Femur (tissue), 1 donor: ENCODE results near the gene LCE7A.

Source experiments
- DNase-seq: peaks from one replicate; pipeline ENCODE4 v3.0.0-alpha.2; 2017

LCE7A gene

GRCh38 chr1:152880907-152881306 is 21.1 kb downstream of the LCE7A start:
- DNase-seq = no peak

- no peak for DNase-seq
Measured at GRCh38 chr1:152884085-152884484, 24.3 kb downstream of the LCE7A start.

- no peak for DNase-seq
Measured at GRCh38 chr1:152884506-152884905, 24.7 kb downstream of the LCE7A start.

- DNase-seq = no peak
Measured at GRCh38 chr1:152884966-152885624, 25.3 kb downstream of the LCE7A start.

GRCh38 chr1:152886085-152886484 is 26.3 kb downstream of the LCE7A start:
- peak; percentile 31 for DNase-seq

- DNase-seq = no peak
Measured at GRCh38 chr1:152886758-152887409, 27.1 kb downstream of the LCE7A start.

GRCh38 chr1:152888126-152888525 is 28.3 kb downstream of the LCE7A start:
- DNase-seq = no peak

GRCh38 chr1:152899027-152899426 is 39.2 kb downstream of the LCE7A start:
- DNase-seq = no peak

- DNase-seq = no peak
Measured at GRCh38 chr1:152899883-152900282, 40.1 kb downstream of the LCE7A start.

- DNase-seq = no peak
Measured at GRCh38 chr1:152901631-152902030, 41.8 kb downstream of the LCE7A start.

GRCh38 chr1:152902636-152903035 is 42.8 kb downstream of the LCE7A start:
- DNase-seq = no peak

GRCh38 chr1:152904688-152905440 is 45.1 kb downstream of the LCE7A start:
- DNase-seq = no peak

- no peak for DNase-seq
Measured at GRCh38 chr1:152906023-152906565, 46.3 kb downstream of the LCE7A start.

- DNase-seq = no peak
Measured at GRCh38 chr1:152907686-152908601, 48.1 kb downstream of the LCE7A start, which contains the start of gene IVL. TSS of gene IVL (plus strand) at chr1:152908546. CDS start at chr1:152909798, 1,252 bp downstream.

GRCh38 chr1:152909206-152909605 is 49.4 kb downstream of the LCE7A start:
- no peak for DNase-seq
